ENCODE results near the gene ZNF688. TPM values are rescaled to one million over a fixed set of nuclear protein-coding genes. Genes with fewer than 3 reads are reported as not detected.

Gene ZNF688
- total and polyA plus RNA-seq, 2 of the 13 experiments (the other 11 are each of a cell fraction or from before 2014, with no cell fraction given), result 2.4 to 5.4 TPM

GRCh38 chr16:30557957-30558788 lies 13.3 kb downstream of the ZNF688 start, which contains the start of gene ZNF764 (continued):
- TF ChIP-seq HNF1B (CRISPR knock-in tag; IDR thresholded peaks at IDR 0.05) (peak; percentile 93), UBTF (CRISPR knock-in tag; IDR thresholded peaks at IDR 0.05) (peak; percentile 93), NR1H2 (CRISPR knock-in tag; IDR thresholded peaks at IDR 0.05; ENCODE audit: borderline replicate concordance, low read depth) (no peak; the same call in 1 of the 2 replicates), MXI1 (IDR thresholded peaks at IDR 0.05; ENCODE audit: borderline replicate concordance, low read depth, low read length) (peak; percentile 88; the same call in 2 of the 3 replicates), NFKBIZ (CRISPR knock-in tag; IDR thresholded peaks at IDR 0.05) (peak; percentile 23; the same call in 1 of the 2 replicates), ZBTB40 (IDR thresholded peaks at IDR 0.05) (no peak), ZBTB40 (CRISPR knock-in tag; IDR thresholded peaks at IDR 0.05) (peak; percentile 81), BRF2 (CRISPR knock-in tag; IDR thresholded peaks at IDR 0.05) (peak; percentile 74; the same call in 1 of the 2 replicates), DRAP1 (CRISPR knock-in tag; IDR thresholded peaks at IDR 0.05) (peak; percentile 99), ZNF256 (CRISPR knock-in tag; conservative IDR thresholded peaks at IDR 0.05) (no peak), KDM5A (IDR thresholded peaks at IDR 0.05; ENCODE audit: borderline replicate concordance, low read length) (peak; percentile 48; the same call in 1 of the 2 replicates), ZNF605 (CRISPR knock-in tag; IDR thresholded peaks at IDR 0.05) (peak; percentile 71), ZNF431 (CRISPR knock-in tag; IDR thresholded peaks at IDR 0.05; ENCODE audit: borderline replicate concordance, low read depth) (peak; percentile 54; the same call in 1 of the 2 replicates)

Measured in HepG2 (cell line).